Left ventricle myocardium inferior (tissue), 1 donor: Measurements from ENCODE around the gene ZWILCH. TPM values are rescaled to one million over a fixed set of nuclear protein-coding genes. Genes with fewer than 3 reads are reported as not detected.
"Not testable (repeated sequence)": the region's sequence is repeated elsewhere in the genome, so short reads cannot be mapped to it uniquely, and the experiment has no call there.

Source experiments
- DNase-seq: peaks from one replicate; pipeline ENCODE4 v3.0.0-alpha.2; 2020
- H3K27ac ChIP-seq: fragments of 200-600 bp; replicated peaks from 2 replicates; pipeline ENCODE4 v1.8.0; 2021
- H3K27me3 ChIP-seq: fragments of 200-600 bp; 2 replicates; pipeline ENCODE4 v1.8.0; 2021; ENCODE audit warnings: low read depth
- H3K36me3 ChIP-seq: fragments of 200-600 bp; 2 replicates; pipeline ENCODE4 v1.8.0; 2021
- H3K4me1 ChIP-seq: fragments of 200-600 bp; 2 replicates; pipeline ENCODE4 v1.8.0; 2021
- H3K4me3 ChIP-seq: fragments of 200-600 bp; 2 replicates; pipeline ENCODE4 v1.8.0; 2021; ENCODE audit warnings: mild to moderate bottlenecking, moderate library complexity
- H3K9me3 ChIP-seq: fragments of 200-600 bp; replicated peaks from 2 replicates; pipeline ENCODE4 v1.8.0; 2021
- intact Hi-C: fragments of 100-400 bp; cut with micrococcal nuclease; formaldehyde crosslinking; loops from one replicate; pipeline ENCODE4 v1.11.0; 2022
- total RNA-seq: library from RNA; stranded (reverse); fragmentation: NEBNext Ultra II Directional; extraction: Animal tissue kit (Norgen Biotek cat#: 25700); gene quantifications from one replicate; pipeline ENCODE4 v1.2.1, GENCODE V29; 2021
- TF ChIP-seq, protein P1 (sequence below): fragments of 200-600 bp; IDR thresholded peaks from 2 replicates; pipeline ENCODE4 v1.8.0; 2021; ENCODE audit warnings: antibody characterized with exemption, mild to moderate bottlenecking, borderline replicate concordance
- donor health status: DM: no; HTN: yes; CAD: no; lungs with severe emphysema.

Gene ZWILCH
- total RNA-seq, 1 donor from 2014 or later = 2.0 TPM

DNA sequence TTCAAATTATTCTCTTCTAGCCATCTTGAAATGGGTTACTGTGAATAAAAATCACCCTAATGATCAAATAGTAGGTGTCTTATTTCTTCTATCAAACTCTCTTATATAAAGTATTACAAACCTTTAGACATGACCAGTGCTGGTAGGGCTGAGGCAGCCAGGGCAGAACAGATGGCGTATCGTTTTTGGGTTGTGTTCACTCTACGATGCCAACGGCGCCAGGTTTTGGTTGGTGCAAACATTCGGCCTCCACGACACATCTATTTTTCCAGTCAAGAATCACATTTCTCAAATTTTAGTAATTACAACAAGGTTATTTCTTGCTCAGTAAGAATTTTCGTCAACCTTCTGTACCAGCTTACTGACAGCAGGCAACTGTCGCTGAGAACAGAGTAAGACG, 2.6 kb upstream of the ZWILCH start:
- H3K36me3 ChIP-seq = peaks cover 56% of the 10 kb centered on the region
- peaks cover 52% of the 10 kb centered on the region for H3K4me1 ChIP-seq
- TF ChIP-seq, protein P1, sequence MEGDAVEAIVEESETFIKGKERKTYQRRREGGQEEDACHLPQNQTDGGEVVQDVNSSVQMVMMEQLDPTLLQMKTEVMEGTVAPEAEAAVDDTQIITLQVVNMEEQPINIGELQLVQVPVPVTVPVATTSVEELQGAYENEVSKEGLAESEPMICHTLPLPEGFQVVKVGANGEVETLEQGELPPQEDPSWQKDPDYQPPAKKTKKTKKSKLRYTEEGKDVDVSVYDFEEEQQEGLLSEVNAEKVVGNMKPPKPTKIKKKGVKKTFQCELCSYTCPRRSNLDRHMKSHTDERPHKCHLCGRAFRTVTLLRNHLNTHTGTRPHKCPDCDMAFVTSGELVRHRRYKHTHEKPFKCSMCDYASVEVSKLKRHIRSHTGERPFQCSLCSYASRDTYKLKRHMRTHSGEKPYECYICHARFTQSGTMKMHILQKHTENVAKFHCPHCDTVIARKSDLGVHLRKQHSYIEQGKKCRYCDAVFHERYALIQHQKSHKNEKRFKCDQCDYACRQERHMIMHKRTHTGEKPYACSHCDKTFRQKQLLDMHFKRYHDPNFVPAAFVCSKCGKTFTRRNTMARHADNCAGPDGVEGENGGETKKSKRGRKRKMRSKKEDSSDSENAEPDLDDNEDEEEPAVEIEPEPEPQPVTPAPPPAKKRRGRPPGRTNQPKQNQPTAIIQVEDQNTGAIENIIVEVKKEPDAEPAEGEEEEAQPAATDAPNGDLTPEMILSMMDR = no peak
- no peak for DNase-seq
- intact Hi-C loops = no loop called here
- H3K27me3 ChIP-seq = no peaks in the 10 kb centered on the region
- H3K27ac ChIP-seq = no peak overlapping the region
- no peak overlapping the region for H3K4me3 ChIP-seq
- H3K9me3 ChIP-seq = no peaks in the 10 kb centered on the region

DNA sequence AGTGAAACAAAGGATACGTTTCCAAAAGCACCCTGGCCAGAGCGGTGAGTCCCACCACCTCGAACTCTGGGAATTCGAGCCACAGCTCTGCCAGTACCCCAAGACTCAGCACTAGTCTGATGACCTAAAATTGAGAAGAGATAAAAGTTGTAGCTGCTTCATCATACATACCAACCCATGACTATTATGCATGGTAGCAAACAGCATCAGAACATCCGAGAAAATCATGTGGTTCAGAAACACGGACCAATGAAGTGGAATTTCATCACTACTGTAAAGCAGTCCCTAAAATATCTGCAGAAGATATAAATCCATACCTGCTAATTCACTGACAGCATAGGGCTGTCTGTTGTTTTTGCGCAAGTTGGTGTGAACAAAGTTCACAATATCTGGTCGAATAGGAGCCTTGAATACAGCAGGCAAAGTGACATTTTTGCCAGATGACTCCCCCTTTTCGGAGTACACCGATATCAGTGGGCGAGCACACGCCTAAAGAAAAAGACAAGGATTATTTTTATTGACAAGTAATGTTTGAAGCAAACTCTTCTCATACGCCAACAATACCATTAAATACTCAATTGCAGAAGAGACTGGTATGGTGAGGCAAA, 2.0 kb upstream of the ZWILCH start:
- intact Hi-C loops, H3K9me3 ChIP-seq: not testable (repeated sequence)

DNA sequence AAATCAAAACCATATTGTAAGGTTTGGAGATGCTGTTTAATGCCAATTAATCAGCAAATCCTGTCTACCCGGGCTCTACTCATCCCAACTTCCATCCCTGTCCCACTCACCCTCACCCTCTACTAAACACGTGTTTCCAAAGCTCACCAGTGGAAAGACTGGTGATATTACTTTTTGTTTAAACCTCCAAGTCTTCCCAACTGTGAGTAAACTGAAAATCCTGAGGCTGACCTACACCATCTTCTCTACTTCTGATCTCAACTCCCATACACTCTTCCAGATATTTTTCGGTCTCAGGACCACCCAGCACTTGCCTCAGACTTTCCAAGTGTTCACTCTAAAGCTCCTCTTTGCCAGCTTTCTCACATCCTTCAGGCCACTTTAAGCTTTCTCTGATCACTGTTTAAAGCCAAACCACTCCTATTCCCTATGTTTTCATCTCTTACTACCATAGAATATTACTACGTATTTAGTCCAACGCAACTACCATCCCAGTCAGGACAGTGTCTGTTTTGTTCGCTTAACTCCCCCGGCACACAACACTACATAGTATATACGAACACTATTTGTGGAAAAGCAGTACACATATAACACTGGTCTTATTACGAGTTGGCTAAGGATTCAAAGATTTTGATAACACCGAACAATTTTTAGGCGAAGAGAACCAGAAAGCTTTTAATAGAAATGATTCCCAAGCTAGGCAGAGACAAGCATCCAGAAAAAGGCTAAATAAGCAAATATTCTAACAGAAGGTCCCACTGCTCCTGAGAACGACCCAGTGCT, 1.2 kb upstream of the ZWILCH start:
- TF ChIP-seq, protein P1 = no peak
- no peak for DNase-seq
- Histone ChIP-seq H3K27me3 (no peaks in the 10 kb centered on the region), H3K9me3 (no peaks in the 10 kb centered on the region), H3K27ac (peak overlapping the region; percentile 92), H3K36me3 (peaks cover 45% of the 10 kb centered on the region), H3K4me3 (peak overlapping the region; percentile 81), H3K4me1 (peaks cover 38% of the 10 kb centered on the region)
- intact Hi-C loops = no loop called here

More for the DNA sequence above, 2.0 kb upstream of the ZWILCH start:
- DNase-seq, H3K27me3 ChIP-seq: not testable (repeated sequence)
- Histone ChIP-seq H3K27ac (peak overlapping the region; percentile 92), H3K4me3 (peak overlapping the region; percentile 81), H3K4me1 (peaks cover 47% of the 10 kb centered on the region), H3K36me3 (peaks cover 53% of the 10 kb centered on the region)

DNA sequence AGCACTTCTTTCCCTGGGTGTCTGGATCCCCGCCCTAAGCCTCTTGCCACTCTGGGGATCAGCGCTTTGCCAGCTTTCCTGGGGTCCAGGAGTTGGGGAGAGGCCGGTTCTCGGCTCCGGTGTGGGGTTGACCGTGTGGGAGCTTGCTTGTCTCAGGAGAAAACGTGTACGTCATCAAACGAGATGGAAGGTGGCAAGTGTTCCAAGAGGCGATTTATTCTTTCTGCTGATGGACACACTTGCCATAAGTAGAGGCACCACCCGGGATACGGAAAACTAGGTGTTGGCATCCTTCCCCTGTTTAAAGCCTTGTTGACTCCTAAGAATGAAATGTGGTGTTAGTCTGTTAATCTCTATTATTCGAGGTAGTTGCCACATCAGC, 295 bp downstream of the ZWILCH start:
- H3K4me3 ChIP-seq = peak overlapping the region; percentile 81
- peaks cover 38% of the 10 kb centered on the region for H3K4me1 ChIP-seq
- peaks cover 31% of the 10 kb centered on the region for H3K36me3 ChIP-seq
- peak overlapping the region; percentile 92 for H3K27ac ChIP-seq
- H3K9me3 ChIP-seq = no peaks in the 10 kb centered on the region
- intact Hi-C loops = no loop called here
- no peak for DNase-seq
- no peaks in the 10 kb centered on the region for H3K27me3 ChIP-seq
- TF ChIP-seq, protein P1 = no peak

DNA sequence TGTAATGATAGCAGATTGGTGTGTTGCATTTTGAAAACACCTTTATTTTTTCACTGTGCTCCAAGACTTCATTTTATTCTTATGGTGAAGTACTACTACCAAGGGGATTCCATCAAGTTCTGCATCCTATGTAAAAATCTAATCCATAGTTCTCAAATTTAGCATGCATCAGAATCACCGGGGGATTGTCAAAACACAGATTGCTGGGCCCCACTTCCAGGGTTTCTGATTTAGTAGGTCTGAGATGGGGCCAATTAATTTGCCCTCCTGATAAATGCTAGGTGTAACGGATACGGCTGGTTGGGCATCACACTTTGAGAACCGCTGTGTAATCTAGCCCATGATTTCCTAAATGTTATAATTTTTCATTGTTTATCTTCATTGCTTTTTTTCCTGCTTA, 692 bp downstream of the ZWILCH start:
- no peak for DNase-seq
- TF ChIP-seq, protein P1 = no peak
- no peaks in the 10 kb centered on the region for H3K27me3 ChIP-seq
- H3K4me3 ChIP-seq = peak overlapping the region; percentile 81
- H3K9me3 ChIP-seq = no peaks in the 10 kb centered on the region
- peaks cover 38% of the 10 kb centered on the region for H3K4me1 ChIP-seq
- intact Hi-C loops = no loop called here
- H3K36me3 ChIP-seq = peaks cover 27% of the 10 kb centered on the region
- H3K27ac ChIP-seq = no peak overlapping the region

DNA sequence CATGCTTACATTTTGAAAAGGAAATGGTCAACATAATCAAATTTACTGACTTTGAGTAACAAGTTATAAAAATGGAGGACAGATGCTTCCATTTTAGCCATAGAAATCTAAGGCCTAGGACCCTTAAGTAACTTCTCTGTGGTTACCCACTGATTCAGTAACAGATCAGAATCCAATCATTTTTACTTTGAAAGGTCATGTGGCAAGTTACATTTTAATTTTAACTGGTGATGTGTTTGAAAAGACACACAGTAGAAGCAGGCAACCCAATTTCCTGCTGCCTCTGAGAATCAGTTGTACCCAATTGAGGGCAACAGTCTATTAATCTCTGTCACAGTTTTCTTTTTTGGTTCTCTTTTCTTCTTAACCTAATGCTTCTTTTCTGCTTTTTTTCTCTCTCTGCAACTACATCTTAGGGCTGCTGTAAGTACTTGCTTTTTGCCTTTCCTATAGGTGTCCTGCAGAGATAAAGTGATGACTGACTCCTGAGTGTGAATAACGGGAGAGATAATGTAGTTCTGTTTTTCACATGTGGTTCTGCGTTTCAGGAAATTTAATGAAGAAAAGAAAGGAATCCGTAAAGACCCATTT, 3.3 kb downstream of the ZWILCH start:
- peaks cover under 1% of the 10 kb centered on the region for H3K36me3 ChIP-seq
- intact Hi-C loops = no loop called here
- H3K27ac ChIP-seq = no peak overlapping the region
- no peak for DNase-seq
- no peaks in the 10 kb centered on the region for H3K27me3 ChIP-seq
- H3K4me1 ChIP-seq = peaks cover 23% of the 10 kb centered on the region
- no peaks in the 10 kb centered on the region for H3K9me3 ChIP-seq
- TF ChIP-seq, protein P1 = no peak
- no peak overlapping the region for H3K4me3 ChIP-seq
